GM12873 (cell line): Measurements from ENCODE around the gene PTPRR.

ENCODE experiments used
- CTCF ChIP-seq: IDR thresholded peaks from 2 replicates; pipeline ENCODE4 v1.5.1; 2012; ENCODE audit warnings: low read depth, mild to moderate bottlenecking, moderate library complexity, low read length, control low read depth; ENCODE audit not compliant: insufficient read depth; ENCODE audit errors: missing control alignments

Gene PTPRR

GRCh38 chr12:70757830-70758493 is 162.6 kb downstream of the PTPRR start:
- no peak for TF ChIP-seq CTCF

- no peak for TF ChIP-seq CTCF
These were observed 163.7 kb downstream of the PTPRR start for GRCh38 chr12:70756791-70757190.

GRCh38 chr12:70756118-70756517 is 164.4 kb downstream of the PTPRR start:
- TF ChIP-seq CTCF = no peak

GRCh38 chr12:70754330-70754741 is 166.2 kb downstream of the PTPRR start:
- no peak for TF ChIP-seq CTCF

- no peak for TF ChIP-seq CTCF
These were observed 168.2 kb downstream of the PTPRR start for GRCh38 chr12:70752327-70752726.

GRCh38 chr12:70749931-70750330 is 170.6 kb downstream of the PTPRR start:
- TF ChIP-seq CTCF = no peak

GRCh38 chr12:70748809-70749208 is 171.7 kb downstream of the PTPRR start:
- no peak for TF ChIP-seq CTCF
